Measurements from ENCODE around the gene TMPRSS13.
A peak's percentile ranks its signal among the peaks of the same experiment; 100 is the strongest.
"Not testable (repeated sequence)": the region's sequence is repeated elsewhere in the genome, so short reads cannot be mapped to it uniquely, and the experiment has no call there.

TMPRSS13 gene

DNA sequence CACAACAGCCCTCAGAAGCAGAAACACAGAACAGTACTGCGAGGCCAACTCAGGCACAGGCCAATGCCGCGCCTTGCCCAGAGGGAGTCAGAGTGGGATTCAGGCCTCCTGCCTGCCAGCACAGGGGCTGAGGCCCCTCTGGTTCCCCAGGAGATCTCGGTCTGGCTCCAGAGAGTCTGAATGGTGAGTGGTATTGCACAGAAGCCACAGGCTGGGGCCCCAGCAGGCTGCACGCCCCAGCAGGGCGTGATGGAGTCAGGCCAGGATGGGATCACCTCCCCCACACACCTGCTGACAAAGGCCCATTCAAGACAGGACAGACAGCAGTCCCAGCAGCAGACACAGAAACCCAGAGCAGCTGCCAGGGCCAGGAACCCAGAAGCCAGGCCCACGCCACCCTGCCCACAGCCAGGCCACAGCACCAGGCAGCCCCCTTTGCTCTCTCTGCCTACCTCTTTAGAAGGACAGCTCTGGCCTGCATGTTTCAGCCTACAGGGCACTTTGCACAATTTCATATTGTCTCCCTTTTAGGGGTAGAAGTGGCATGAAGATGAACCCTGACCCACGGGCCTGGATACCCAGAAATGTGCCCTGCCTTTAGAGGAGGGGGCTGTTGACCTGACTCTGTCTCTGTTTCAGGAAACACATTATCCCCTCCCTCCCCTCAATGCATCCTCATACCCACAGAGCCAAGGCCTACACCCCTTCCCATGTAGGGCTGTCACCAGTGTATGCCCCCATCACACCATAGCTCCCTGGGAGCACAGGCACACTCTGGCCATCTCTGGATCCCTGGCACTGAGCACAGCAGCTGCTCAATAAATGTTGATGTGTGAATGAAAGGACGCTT, 58.9 kb downstream of the TMPRSS13 start:
- peaks cover 31% of the 10 kb centered on the region for H3K4me1 ChIP-seq
- H3K4me3 ChIP-seq: no peak overlapping the region
- H3K36me3 ChIP-seq (replicated peaks): no peaks in the 10 kb centered on the region; the same call in 1 of the 2 replicates
- H3K27me3 ChIP-seq (ENCODE audit: low read depth): no peaks in the 10 kb centered on the region
- H3K9me3 ChIP-seq: no peaks in the 10 kb centered on the region
- peak in 1 of 2 experiments; percentile 53 for DNase-seq (ENCODE audit: low spot score in 2 of 2)
- in situ Hi-C loops (cut with MboI; ENCODE audit: low sequenced_read_pairs): no loop called here

DNA sequence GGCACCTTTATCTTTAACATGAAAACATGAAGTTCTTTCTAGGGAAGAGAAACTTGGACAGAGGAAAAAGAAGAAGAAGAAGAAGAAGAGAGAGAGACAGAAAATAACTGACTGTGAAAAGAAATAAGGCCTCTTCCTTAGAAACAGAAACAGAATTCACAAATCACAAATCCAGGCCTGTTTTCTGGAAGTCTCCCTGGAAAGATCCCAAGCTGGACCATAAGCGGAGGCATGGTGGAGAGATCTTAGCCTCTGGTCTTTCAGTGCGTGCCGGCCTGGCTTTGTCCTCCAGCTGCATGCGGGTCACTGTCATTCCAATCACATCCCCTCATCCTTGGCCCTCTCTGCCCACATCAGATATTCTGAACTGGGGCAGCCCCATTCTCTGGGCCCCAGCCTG, 59.6 kb downstream of the TMPRSS13 start:
- DNase-seq (ENCODE audit: low spot score in 2 of 2): no peak
- Histone ChIP-seq H3K9me3 (no peaks in the 10 kb centered on the region), H3K27me3 (ENCODE audit: low read depth) (no peaks in the 10 kb centered on the region), H3K4me1 (peaks cover 25% of the 10 kb centered on the region), H3K36me3 (replicated peaks) (no peaks in the 10 kb centered on the region; the same call in 1 of the 2 replicates), H3K4me3 (no peak overlapping the region)
- in situ Hi-C loops (cut with MboI; ENCODE audit: low sequenced_read_pairs): no loop called here

DNA sequence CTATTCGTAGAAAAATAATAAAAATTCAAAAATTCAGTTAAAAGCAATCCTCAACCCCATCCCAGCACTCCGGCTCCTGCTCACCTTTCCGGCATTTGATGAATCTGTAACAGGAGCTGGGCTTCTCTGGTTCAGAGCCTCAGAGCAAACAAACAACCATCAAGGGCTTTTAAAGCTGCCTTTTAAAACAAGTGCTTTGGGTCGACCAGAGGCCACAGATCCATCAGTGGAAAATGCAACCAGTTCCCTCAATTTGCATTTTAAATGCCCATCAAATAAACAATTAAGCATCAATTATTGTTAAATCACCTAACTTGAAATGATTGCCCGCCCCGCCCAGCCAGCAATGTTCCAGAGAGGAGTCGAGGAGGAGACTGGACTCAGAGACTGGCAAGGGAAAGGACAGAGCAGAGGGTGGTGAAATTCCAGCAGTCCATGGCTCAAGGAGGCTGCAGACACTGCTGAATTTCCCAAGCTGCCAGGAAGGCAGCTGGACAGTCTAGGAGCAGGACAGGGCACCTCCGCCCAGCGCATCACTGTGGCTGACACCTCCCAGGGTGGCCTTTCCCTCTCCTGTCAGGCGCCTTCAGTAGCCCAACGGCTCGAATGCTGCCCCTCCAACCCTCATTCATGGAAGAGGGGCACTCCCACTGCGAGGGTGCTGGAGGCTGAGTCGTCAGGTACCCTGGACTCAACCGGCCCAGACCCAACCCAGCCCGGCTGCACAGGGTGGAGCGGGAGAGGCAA, 60.2 kb downstream of the TMPRSS13 start:
- Histone ChIP-seq H3K4me3 (no peak overlapping the region), H3K9me3 (no peaks in the 10 kb centered on the region), H3K27me3 (ENCODE audit: low read depth) (no peaks in the 10 kb centered on the region), H3K4me1 (peaks cover 22% of the 10 kb centered on the region), H3K36me3 (replicated peaks) (no peaks in the 10 kb centered on the region; the same call in 1 of the 2 replicates)
- peak in 1 of 2 experiments; percentile 29 for DNase-seq (ENCODE audit: low spot score in 2 of 2)
- in situ Hi-C loops (cut with MboI; ENCODE audit: low sequenced_read_pairs): no loop called here

DNA sequence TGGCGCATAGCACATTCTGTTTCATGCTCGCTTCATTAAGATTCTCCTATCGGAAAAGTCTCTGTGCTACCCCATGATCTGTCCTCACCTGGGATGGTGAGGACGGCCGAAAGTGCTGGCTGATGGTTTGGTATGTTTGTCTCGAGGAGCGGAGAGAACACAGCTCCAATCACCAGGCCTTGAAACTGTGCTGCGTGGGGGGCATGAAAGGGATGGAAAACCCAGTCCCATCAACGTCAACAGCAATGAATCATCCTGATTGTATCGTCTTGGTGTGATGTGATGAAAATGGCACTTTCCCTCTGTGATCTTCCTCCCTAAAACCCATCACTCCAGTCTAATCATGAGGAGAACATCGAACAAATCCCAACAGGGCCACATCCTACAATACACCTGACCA, 61.1 kb downstream of the TMPRSS13 start:
- no peaks in the 10 kb centered on the region; the same call in 1 of the 2 replicates for H3K36me3 ChIP-seq (replicated peaks)
- H3K9me3 ChIP-seq: no peaks in the 10 kb centered on the region
- no peak overlapping the region for H3K4me3 ChIP-seq
- peaks cover 22% of the 10 kb centered on the region for H3K4me1 ChIP-seq
- in situ Hi-C loops (cut with MboI; ENCODE audit: low sequenced_read_pairs): no loop called here
- H3K27me3 ChIP-seq (ENCODE audit: low read depth): no peaks in the 10 kb centered on the region
- DNase-seq (ENCODE audit: low spot score in 2 of 2): no peak

DNA sequence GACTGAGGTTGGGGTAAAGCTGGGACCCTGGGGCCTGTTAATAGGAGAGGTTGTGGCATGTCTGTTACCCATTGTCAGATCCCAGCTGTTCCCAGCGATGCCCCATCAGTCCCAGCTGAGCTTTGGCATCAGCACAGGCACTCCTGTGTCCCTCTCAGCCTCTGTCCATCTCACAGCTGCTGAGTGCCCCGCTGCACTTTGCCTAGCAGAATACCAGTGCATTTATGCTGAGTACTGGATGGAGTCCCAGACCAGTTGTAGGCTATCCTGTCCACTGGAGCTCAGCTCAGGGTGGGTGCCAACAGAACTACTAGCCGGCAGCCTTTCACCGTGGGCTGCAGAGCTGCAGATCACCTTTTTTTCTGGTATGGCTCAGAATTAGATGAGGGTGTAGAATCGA, 62.7 kb downstream of the TMPRSS13 start:
- in situ Hi-C loops (cut with MboI; ENCODE audit: low sequenced_read_pairs): no loop called here

DNA sequence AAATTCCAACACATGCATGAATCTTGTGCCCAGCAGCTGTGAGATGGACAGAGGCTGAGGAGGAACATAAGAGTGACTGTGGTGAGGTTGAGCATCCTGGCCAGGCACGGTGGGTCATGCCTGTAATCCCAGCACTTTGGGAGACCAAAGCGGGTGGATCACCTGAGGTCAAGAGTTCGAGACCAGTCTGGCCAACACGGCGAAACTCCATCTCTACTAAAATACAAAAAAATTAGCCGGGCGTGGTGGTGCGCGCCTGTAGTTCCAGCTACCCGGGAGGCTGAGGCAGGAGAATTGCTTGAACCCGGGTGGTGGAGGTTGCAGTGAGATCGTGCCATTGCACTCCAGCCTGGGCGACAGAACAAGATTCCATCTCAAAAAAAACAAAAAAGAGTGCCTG, 63.7 kb downstream of the TMPRSS13 start:
- H3K4me1 ChIP-seq: peaks cover 35% of the 10 kb centered on the region
- H3K36me3 ChIP-seq (replicated peaks); H3K27me3 ChIP-seq (ENCODE audit: low read depth); DNase-seq (ENCODE audit: low spot score in 2 of 2); H3K4me3 ChIP-seq; in situ Hi-C loops (cut with MboI; ENCODE audit: low sequenced_read_pairs); H3K9me3 ChIP-seq: not testable (repeated sequence)

More for the DNA sequence above, 62.7 kb downstream of the TMPRSS13 start:
- DNase-seq (ENCODE audit: low spot score in 2 of 2): no peak
- Histone ChIP-seq H3K36me3 (replicated peaks) (no peaks in the 10 kb centered on the region; the same call in 1 of the 2 replicates), H3K4me1 (peaks cover 30% of the 10 kb centered on the region), H3K4me3 (no peak overlapping the region), H3K27me3 (ENCODE audit: low read depth) (no peaks in the 10 kb centered on the region), H3K9me3 (no peaks in the 10 kb centered on the region)

DNA sequence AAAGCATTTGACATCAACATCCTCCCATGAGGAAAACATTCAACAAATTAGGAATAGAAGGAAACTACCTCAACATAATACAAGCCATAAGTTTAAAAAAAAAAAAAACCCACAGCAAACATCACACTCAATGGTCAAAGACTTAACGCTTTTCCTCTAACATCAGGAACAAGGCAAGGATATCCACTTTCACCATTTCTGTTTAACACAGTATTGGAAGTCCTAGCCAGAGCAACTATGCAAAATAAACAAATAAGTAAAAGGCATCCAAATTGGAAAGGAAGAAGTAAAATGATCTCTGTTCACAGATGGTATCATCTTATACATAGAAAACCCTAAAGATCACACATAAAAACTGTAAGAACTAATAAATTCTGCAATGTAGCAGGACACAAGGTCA, 65.8 kb downstream of the TMPRSS13 start:
- Histone ChIP-seq H3K9me3 (no peaks in the 10 kb centered on the region), H3K4me3 (no peak overlapping the region), H3K27me3 (ENCODE audit: low read depth) (no peaks in the 10 kb centered on the region), H3K36me3 (replicated peaks) (no peaks in the 10 kb centered on the region; the same call in 1 of the 2 replicates), H3K4me1 (peaks cover 39% of the 10 kb centered on the region)
- no peak for DNase-seq (ENCODE audit: low spot score in 2 of 2)
- in situ Hi-C loops (cut with MboI; ENCODE audit: low sequenced_read_pairs): no loop called here

DNA sequence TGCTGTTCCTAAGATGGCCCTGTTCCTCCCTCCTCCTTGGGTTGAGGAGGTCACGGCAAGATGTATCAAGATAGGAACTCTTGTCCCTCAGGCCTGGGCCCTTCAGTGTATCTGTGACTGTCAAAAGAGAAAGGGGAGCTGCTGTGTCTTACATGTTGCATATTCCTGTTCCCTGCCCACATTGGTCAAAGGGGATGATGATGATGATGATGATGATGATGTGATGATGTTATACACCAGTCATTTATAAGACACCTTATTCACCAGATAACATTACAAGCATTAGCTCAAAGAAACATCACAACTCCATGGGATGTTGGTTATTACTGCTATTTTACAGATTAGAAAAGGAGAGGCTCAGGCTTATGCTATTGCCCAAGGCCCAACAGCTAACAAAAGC, 66.4 kb downstream of the TMPRSS13 start:
- Histone ChIP-seq H3K27me3 (ENCODE audit: low read depth) (no peaks in the 10 kb centered on the region), H3K36me3 (replicated peaks) (no peaks in the 10 kb centered on the region; the same call in 1 of the 2 replicates), H3K9me3 (no peaks in the 10 kb centered on the region), H3K4me1 (peaks cover 43% of the 10 kb centered on the region), H3K4me3 (no peak overlapping the region)
- in situ Hi-C loops (cut with MboI; ENCODE audit: low sequenced_read_pairs): no loop called here
- no peak for DNase-seq (ENCODE audit: low spot score in 2 of 2)

DNA sequence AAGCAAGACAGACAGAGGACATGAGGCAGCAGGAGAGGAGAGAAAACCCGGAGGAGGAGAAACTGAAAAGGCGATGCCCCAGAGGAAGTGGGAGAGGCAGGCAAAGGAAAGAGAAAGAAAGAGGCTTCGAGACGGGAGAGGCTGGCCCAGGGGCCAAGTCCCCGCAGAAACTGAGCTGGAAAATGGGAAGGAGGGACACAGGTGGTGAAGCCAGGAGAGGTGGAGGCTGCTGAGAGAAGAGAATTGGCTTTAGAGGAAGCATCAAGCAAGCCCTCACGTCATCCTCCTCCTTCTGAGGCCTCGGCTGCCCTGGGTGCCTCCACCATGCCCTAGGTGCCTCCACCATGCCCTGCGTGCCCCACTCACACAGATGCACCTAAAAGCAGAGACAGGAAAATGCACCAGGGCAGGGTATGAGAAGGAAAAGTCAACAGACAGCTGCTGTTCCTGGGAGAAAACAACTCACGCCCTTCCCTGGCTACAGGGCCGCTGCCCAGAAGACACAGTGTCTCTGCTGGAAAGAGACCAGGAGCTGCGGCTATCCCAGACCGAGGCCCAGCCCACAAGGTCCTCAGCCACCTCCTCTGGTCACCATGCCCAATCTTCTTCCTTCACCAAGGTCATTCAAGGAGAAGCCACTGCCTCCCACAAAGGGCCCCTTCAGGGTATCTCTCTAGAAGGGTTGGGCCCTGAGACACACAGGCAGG, 67.0 kb downstream of the TMPRSS13 start:
- Histone ChIP-seq H3K36me3 (replicated peaks) (no peaks in the 10 kb centered on the region; the same call in 1 of the 2 replicates), H3K4me1 (peaks cover 48% of the 10 kb centered on the region), H3K9me3 (no peaks in the 10 kb centered on the region), H3K4me3 (no peak overlapping the region), H3K27me3 (ENCODE audit: low read depth) (no peaks in the 10 kb centered on the region)
- in situ Hi-C loops (cut with MboI; ENCODE audit: low sequenced_read_pairs): no loop called here
- no peak for DNase-seq (ENCODE audit: low spot score in 2 of 2)

DNA sequence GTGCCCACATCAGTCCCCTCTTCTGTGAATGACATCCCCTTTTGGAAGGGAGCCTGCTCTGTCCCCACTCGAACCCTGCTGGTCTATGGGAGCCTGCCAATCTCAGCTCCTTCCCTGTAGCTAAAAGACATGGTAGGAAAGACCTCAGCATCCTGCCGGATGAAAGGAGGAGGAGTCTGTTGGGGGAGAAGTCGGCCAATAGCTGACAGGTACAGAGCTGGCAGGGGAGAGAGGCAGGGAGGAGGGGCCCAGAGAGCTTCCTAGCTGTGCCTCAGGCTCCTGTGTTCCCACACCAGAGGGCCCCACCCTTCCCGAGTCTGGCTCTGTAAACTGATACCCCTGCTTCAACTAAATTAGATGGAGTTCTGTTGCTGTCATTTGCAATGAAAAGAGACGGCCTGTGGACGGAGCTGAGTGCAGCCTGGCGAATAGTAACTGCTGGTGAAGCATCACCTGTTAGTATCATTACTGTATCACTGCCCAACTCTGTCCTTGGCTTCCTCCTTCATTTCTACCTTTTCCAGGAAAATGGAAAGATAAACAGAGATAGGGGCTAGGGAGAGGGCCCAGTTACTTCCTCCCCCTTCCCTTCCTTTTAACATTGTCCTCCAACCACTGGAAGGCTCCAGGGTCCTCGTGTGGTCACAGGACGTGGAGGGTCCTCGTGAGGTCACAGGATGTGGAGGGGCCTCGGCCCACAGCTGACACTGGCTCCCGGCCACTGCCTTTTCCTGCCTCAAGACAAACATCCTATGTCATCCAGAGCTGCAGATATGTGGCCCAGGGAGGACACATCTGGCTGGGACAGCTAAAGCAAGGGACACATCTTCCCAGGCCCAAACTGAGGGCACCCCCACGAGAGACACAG, 67.8 kb downstream of the TMPRSS13 start:
- in situ Hi-C loops (cut with MboI; ENCODE audit: low sequenced_read_pairs): no loop called here
- Histone ChIP-seq H3K4me3 (no peak overlapping the region), H3K36me3 (replicated peaks) (no peaks in the 10 kb centered on the region; the same call in 1 of the 2 replicates), H3K9me3 (no peaks in the 10 kb centered on the region), H3K27me3 (ENCODE audit: low read depth) (no peaks in the 10 kb centered on the region), H3K4me1 (peaks cover 51% of the 10 kb centered on the region)
- peak; percentile 90 to 92 for DNase-seq (ENCODE audit: low spot score in 2 of 2)

DNA sequence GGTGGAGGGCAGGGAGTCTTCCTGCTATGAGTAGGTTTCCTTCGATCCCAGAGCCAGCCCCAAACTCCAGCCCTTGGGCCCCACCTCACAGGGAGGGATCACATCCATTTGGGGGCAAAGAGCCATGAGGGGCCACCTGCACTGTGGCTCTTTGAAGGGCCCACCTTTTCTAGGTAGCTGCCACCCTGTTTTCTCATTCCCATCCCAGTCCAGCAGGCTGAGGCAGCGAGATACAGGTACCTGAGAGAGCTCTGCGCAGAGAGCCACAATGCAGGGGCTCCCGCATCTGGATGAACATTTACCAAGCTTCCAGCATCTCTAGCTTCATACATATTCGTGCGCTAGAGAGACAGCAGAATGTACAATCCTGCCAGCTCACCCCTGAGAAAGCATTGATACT, 69.1 kb downstream of the TMPRSS13 start:
- H3K4me3 ChIP-seq: no peak overlapping the region
- in situ Hi-C loops (cut with MboI; ENCODE audit: low sequenced_read_pairs): no loop called here
- no peaks in the 10 kb centered on the region for H3K36me3 ChIP-seq (replicated peaks)
- H3K27me3 ChIP-seq (ENCODE audit: low read depth): no peaks in the 10 kb centered on the region
- H3K4me1 ChIP-seq: peaks cover 51% of the 10 kb centered on the region
- no peak for DNase-seq (ENCODE audit: low spot score in 2 of 2)
- no peaks in the 10 kb centered on the region for H3K9me3 ChIP-seq

DNA sequence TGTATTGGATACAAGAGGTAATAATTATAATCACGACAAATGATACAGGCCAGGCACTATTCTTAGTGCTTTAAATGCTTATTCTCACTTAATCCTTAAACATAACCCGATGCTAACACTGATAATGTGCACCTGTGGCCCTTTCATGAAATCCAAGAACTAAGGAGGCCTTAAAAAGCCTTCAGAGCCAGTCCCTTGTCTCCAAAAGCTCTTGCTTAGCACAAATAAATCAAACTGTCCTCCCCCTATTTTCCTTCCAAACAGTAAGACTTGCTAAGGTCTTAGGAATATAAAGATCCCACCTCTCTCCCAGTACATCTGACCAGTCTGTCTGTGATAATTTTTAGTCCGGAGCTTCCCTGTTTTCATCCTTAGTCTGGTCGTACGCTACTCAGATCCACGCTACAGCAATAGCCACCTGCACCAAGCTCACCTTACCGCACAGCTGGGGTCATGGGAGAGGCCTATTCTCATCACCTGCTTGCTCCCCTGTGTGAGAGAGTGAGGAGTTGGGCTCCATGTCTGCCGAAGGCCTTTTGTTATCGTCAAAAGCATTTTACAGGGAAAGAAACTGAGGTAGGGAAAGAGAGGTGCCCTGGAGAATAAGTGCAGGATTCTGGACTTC, 69.6 kb downstream of the TMPRSS13 start:
- no peaks in the 10 kb centered on the region for H3K27me3 ChIP-seq (ENCODE audit: low read depth)
- DNase-seq (ENCODE audit: low spot score in 2 of 2): peak in 1 of 2 experiments; percentile 5
- in situ Hi-C loops (cut with MboI; ENCODE audit: low sequenced_read_pairs): no loop called here

More for the DNA sequence above, 69.6 kb downstream of the TMPRSS13 start:
- peaks cover 51% of the 10 kb centered on the region for H3K4me1 ChIP-seq
- H3K4me3 ChIP-seq: no peak overlapping the region
- H3K36me3 ChIP-seq (replicated peaks): no peaks in the 10 kb centered on the region
- H3K9me3 ChIP-seq: no peaks in the 10 kb centered on the region
